IPS DF 6.9 (cell line): ENCODE data around the gene ZFHX2.

ENCODE experiments used
- DNase-seq: peaks from one replicate; pipeline ENCODE4 v3.0.0-alpha.2; 2013; ENCODE audit warnings: low read depth, low spot score
- H3K27ac ChIP-seq: one replicate; pipeline ENCODE4 v1.5.1; 2013; ENCODE audit warnings: low read length, control low read depth
- H3K27me3 ChIP-seq: 2 replicates; pipeline ENCODE4 v1.6.1; 2013; ENCODE audit warnings: mild to moderate bottlenecking, low read length; ENCODE audit not compliant: control insufficient read depth, insufficient read depth
- H3K36me3 ChIP-seq: 2 replicates; pipeline ENCODE4 v1.6.1; 2013; ENCODE audit warnings: low read length; ENCODE audit not compliant: control insufficient read depth, insufficient read depth
- H3K4me1 ChIP-seq: 2 replicates; pipeline ENCODE4 v1.6.1; 2013; ENCODE audit warnings: low read length; ENCODE audit not compliant: control insufficient read depth, insufficient read depth
- H3K4me3 ChIP-seq: 2 replicates; pipeline ENCODE4 v1.5.1; 2013; ENCODE audit warnings: mild to moderate bottlenecking, low read length
- H3K9me3 ChIP-seq: 2 replicates; pipeline ENCODE4 v1.6.1; 2013; ENCODE audit warnings: low read length, inconsistent platforms; ENCODE audit not compliant: control insufficient read depth, insufficient read depth
- WGBS: extraction: QIAGEN DNeasy Blood & Tissue Kit; methylation state at CpG from one replicate; pipeline ENCODE4 v1.1.7; 2013; ENCODE audit warnings: mixed read lengths, missing lambda C conversion rate; ENCODE audit not compliant: insufficient read length, insufficient coverage; 5-methylcytosine and 5-hydroxymethylcytosine counted together

Gene ZFHX2

GRCh38 chr14:23566112-23566777 lies 14.7 kb upstream of the ZFHX2 start:
- H3K27ac ChIP-seq: no peak overlapping the region
- H3K4me1 ChIP-seq: peaks cover 4% of the 10 kb centered on the region; the same call in 1 of the 2 replicates
- WGBS: no CpG with 5 or more reads among the region's 10 CpGs
- H3K36me3 ChIP-seq: peaks cover 6% of the 10 kb centered on the region; the same call in 1 of the 2 replicates
- H3K27me3 ChIP-seq: no peaks in the 10 kb centered on the region
- no peak for DNase-seq
- no peaks in the 10 kb centered on the region for H3K9me3 ChIP-seq
- no peak overlapping the region; the same call in 1 of the 2 replicates for H3K4me3 ChIP-seq

GRCh38 chr14:23565626-23566025 lies 14.1 kb upstream of the ZFHX2 start:
- WGBS: no CpG with 5 or more reads among the region's 11 CpGs
- Histone ChIP-seq H3K9me3 (no peaks in the 10 kb centered on the region), H3K4me3 (no peak overlapping the region), H3K27me3 (no peaks in the 10 kb centered on the region), H3K27ac (no peak overlapping the region), H3K4me1 (peaks cover 4% of the 10 kb centered on the region; the same call in 1 of the 2 replicates), H3K36me3 (peaks cover 6% of the 10 kb centered on the region; the same call in 1 of the 2 replicates)
- DNase-seq: no peak

GRCh38 chr14:23564876-23565275 lies 13.3 kb upstream of the ZFHX2 start:
- DNase-seq: no peak
- WGBS: no CpG with 5 or more reads among the region's 7 CpGs
- H3K4me3 ChIP-seq: no peak overlapping the region
- no peaks in the 10 kb centered on the region for H3K9me3 ChIP-seq
- peaks cover 8% of the 10 kb centered on the region; the same call in 1 of the 2 replicates for H3K36me3 ChIP-seq
- H3K27me3 ChIP-seq: no peaks in the 10 kb centered on the region
- peaks cover 4% of the 10 kb centered on the region; the same call in 1 of the 2 replicates for H3K4me1 ChIP-seq
- H3K27ac ChIP-seq: no peak overlapping the region

- Histone ChIP-seq H3K27me3 (no peaks in the 10 kb centered on the region), H3K4me3 (no peak overlapping the region), H3K4me1 (0 out of 2 replicates have a peak, but pooled peaks cover 1% of the 10 kb centered on the region), H3K27ac (no peak overlapping the region), H3K9me3 (no peaks in the 10 kb centered on the region), H3K36me3 (peaks cover 9% of the 10 kb centered on the region; the same call in 1 of the 2 replicates)
- no peak for DNase-seq
- no CpG with 5 or more reads among the region's 13 CpGs for WGBS
Observed at GRCh38 chr14:23564181-23564812, 12.7 kb upstream of the ZFHX2 start.

- Histone ChIP-seq H3K4me1 (0 out of 2 replicates have a peak, but pooled peaks cover 2% of the 10 kb centered on the region), H3K9me3 (no peaks in the 10 kb centered on the region), H3K4me3 (no peak overlapping the region), H3K27me3 (no peaks in the 10 kb centered on the region), H3K27ac (no peak overlapping the region), H3K36me3 (peaks cover 9% of the 10 kb centered on the region; the same call in 1 of the 2 replicates)
- WGBS: no CpG with 5 or more reads among the region's 14 CpGs
- DNase-seq: no peak
Observed at GRCh38 chr14:23563473-23564180, 12.1 kb upstream of the ZFHX2 start.

- DNase-seq: no peak
- H3K4me1 ChIP-seq: 0 out of 2 replicates have a peak, but pooled peaks cover 1% of the 10 kb centered on the region
- H3K4me3 ChIP-seq: no peak overlapping the region
- no CpG with 5 or more reads among the region's 2 CpGs for WGBS
- H3K27me3 ChIP-seq: no peaks in the 10 kb centered on the region
- no peak overlapping the region for H3K27ac ChIP-seq
- peaks cover 14% of the 10 kb centered on the region; the same call in 1 of the 2 replicates for H3K36me3 ChIP-seq
- H3K9me3 ChIP-seq: no peaks in the 10 kb centered on the region
Observed at GRCh38 chr14:23562822-23563472, 11.4 kb upstream of the ZFHX2 start.

- H3K27me3 ChIP-seq: no peaks in the 10 kb centered on the region
- H3K4me1 ChIP-seq: 0 out of 2 replicates have a peak, but pooled peaks cover 1% of the 10 kb centered on the region
- no peak for DNase-seq
- peaks cover 15% of the 10 kb centered on the region; the same call in 1 of the 2 replicates for H3K36me3 ChIP-seq
- H3K27ac ChIP-seq: no peak overlapping the region
- WGBS: no CpG with 5 or more reads among the region's 15 CpGs
- no peaks in the 10 kb centered on the region for H3K9me3 ChIP-seq
- no peak overlapping the region for H3K4me3 ChIP-seq
Observed at GRCh38 chr14:23561873-23562821, 10.6 kb upstream of the ZFHX2 start.

GRCh38 chr14:23561259-23561658 lies 9.7 kb upstream of the ZFHX2 start:
- no peaks in the 10 kb centered on the region for H3K27me3 ChIP-seq
- no peak overlapping the region for H3K27ac ChIP-seq
- no peak overlapping the region for H3K4me3 ChIP-seq
- no peak for DNase-seq
- H3K4me1 ChIP-seq: peaks cover 5% of the 10 kb centered on the region; the same call in 1 of the 2 replicates
- no CpG with 5 or more reads among the region's 2 CpGs for WGBS
- no peaks in the 10 kb centered on the region for H3K9me3 ChIP-seq
- peaks cover 15% of the 10 kb centered on the region; the same call in 1 of the 2 replicates for H3K36me3 ChIP-seq

GRCh38 chr14:23559926-23560520 lies 8.5 kb upstream of the ZFHX2 start:
- no peak for DNase-seq
- peaks cover 5% of the 10 kb centered on the region for H3K4me1 ChIP-seq
- H3K27ac ChIP-seq: no peak overlapping the region
- H3K27me3 ChIP-seq: no peaks in the 10 kb centered on the region
- H3K9me3 ChIP-seq: no peaks in the 10 kb centered on the region
- H3K4me3 ChIP-seq: no peak overlapping the region
- H3K36me3 ChIP-seq: peaks cover 15% of the 10 kb centered on the region; the same call in 1 of the 2 replicates
- WGBS: no CpG with 5 or more reads among the region's 3 CpGs
